Ammon's horn (tissue), 1 donor: ENCODE measurements around the gene SCN10A.

Experiments
- DNase-seq: peaks from one replicate; pipeline ENCODE4 v3.0.0-alpha.2; 2016; ENCODE audit warnings: low spot score

SCN10A gene

DNA sequence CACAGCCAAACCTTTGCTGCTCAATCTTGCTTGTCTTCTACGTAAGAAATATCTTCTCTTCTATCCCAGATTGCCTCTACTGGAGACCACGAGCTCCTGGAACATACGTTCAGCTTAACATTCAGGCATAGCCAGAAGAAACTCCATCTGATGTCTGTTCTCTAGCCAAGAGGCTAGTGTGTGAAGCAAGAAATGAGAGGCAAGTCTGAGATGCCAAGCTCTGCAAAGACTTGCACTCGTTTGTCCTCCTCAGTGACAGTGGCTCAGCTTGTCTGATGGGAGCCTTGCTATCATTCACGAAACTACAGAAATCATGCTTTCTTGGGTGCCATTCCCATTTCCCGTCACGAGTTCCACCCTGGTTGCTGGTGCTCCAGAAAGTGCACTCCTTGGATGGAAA, at the start of gene SCN10A:
TSS of gene SCN10A (minus strand) at position 192 of the 400 bp plus-strand sequence. CDS start 22,207 bp downstream, outside the sequence.
- DNase-seq: no peak

DNA sequence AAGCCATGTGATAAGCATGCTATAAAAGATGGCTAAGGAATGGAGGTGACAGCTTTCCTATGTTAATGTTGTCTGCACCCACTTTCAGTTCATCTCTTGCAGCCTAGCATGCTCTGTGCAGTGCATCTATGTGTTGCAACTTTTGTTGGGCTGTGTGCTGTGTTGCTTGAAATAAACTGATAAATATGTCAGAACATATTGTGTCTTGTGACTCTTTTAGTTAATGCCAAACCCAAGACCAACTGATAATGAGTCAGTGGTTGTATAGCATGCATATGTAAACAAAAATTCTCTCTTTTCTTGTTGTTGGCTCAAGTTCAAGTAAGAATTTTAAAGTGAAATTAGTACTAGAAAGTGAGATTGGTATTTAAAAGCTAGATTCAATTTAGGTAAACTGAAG, 37.0 kb upstream of the SCN10A start:
- no peak for DNase-seq

DNA sequence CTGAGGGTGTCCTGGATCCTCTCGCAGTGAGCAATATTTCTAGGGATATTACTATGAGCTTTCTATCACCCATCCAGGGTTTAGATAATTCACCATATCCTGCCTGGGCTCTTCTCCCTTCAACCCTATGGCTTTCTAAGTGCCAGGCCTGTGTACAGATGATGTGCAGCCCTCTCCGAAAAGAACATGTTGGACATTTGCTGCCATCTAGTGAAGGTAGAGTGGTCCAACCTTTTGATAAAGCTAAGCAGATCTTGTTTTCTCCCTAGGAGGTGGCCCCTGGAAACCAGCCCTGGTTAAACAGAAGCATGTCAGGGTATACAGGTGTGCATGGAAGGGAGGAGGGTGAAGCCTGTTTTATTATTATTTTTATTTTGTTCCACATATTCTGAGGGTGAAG, 27.9 kb upstream of the SCN10A start:
- peak; percentile 66 for DNase-seq

DNA sequence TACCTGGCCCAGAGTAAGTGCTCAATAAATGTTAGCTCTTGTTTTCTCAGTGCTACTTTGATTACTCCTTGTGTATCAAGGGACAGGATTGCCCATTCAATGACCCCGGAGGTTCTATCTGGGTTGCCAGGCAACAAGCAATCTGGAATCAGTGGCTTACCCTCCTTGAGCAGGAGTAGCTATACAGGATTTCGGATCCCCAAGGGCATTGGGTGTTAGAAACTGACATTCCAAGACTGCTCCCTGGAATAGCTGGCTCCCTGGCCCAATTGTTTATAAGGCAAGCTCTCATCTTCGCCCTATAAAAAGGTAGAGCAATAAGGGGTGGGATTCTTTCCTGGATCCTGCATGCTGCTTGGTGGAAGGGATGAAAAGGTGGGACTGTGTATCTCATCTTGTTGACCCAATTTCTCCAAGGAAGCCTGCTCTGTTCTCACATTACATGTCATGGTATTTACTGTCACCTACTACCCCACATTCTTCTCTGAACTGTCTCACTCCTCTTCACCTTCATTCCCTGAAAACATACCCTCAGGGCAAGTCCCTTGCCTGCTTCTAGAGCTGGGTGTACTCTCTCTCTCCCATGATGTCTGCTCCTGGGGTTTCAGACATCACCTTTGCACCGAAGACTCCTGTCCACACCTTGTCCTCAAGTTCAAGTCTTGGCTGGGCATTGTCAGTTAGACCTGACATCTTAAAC, 26.4 kb upstream of the SCN10A start:
- DNase-seq: no peak

DNA sequence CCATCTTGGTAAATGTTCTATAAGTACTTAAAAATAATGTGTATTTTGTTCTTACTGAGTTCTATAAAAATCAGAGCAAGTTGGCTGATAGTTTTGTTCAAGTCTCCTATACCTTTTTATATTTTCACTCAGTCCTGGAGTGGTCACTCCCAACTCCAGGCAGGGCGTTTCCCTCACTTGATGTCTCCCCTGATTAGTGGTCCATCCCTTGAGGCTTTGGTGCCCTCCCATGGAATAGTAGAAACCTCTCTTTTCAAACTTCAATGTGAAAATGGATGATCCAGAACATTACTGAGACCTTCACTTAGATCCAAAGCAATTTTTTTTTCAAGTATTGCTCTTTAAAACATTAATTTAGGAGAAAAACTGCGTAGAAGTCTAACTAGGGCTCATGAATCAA, 25.0 kb upstream of the SCN10A start:
- no peak for DNase-seq

DNA sequence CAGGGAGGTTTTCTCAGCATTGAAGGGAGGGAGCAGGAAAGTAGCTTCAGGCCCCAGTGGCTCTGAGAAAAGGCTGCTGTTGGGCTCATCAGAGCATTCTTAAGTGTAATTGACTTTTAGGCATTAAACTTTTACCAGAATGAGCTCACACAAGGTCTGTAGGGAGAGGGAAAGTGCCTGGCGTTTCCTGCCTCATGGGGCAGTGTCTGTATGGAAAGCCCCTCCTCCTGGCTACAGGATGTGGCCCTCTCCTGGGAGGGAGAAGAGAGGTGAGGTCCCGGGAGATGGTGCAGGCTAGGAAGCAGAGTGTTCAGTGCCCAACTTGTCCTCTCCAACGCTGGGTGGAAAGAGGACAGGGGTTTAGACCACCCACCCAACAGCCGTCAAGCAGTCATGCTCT, 21.3 kb upstream of the SCN10A start:
- no peak for DNase-seq

DNA sequence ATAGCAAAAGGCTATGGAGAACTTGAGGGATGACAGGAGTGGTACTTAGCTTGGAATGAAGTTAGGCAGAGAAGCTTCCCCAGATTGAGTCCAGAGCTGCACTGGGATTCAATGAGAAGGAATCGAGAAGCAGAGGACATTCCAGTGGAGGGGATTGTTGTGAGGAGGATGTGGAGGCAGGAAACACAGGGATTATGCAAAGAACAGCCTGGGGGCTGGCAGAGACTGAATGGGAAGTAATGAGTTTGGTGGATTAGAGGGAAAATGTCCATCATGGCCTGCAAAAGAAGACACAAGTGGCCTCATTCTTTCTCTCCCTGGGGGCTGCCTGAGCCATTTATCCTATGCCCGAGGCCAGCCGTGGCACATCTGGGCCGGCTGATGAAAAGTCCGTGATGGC, 20.5 kb upstream of the SCN10A start:
- no peak for DNase-seq

DNA sequence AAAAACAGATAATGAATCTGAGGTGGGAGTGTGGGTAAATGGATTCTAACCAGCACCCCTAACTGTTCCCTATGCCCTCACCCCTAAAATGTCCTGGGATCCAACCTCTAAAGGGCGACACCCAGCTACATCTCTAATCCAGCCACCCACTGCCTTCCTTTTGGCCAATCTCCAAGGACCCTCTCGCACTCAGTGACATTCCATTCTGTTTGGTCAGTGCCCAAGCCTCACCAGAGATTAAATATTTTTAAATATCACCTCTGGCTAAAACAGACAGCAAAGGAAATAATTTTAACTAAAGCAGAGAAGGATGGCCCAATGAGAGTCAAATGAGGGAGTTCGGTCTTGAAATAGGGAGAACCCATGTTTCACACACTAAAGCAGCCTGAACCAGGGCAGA, 19.9 kb upstream of the SCN10A start:
- DNase-seq: no peak

DNA sequence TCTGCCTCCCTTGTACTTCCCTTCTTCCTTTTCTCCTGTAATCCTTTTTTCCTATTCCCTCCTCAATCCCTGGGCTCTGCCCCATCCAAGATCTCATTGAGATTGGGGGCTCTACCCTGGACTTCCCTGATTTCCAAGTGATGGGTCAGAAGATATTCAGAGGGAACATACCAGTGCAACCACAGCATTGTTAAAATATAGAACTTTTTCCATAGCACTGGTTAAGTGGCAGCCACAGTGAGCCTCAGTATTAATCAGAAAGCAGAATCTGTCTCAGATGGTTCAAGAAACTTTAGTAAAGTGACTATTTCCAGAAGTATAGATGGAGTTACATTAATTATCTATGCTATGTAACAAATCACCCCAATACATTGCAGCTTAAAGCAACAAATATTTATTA, 18.7 kb upstream of the SCN10A start:
- DNase-seq: no peak

DNA sequence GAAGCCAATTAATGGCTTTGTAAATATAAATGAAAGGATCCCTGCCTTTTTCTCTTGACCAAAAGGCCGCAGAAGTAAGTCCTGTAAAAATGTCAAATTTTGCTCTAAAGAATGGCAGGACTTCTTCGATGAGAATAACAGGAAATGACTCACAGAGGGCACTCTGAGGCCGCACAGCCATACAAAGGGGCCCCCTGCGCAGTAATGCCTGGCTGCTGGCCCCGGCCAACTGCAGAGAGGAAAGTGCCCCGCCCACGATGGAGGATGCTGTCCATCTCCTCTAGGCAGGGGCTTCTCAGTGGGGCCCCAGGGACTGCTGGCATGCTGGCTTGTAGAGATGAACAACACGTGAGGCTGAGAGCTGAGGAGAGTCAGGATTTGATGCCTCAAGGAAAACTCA, 18.1 kb upstream of the SCN10A start:
- DNase-seq: peak; percentile 8

DNA sequence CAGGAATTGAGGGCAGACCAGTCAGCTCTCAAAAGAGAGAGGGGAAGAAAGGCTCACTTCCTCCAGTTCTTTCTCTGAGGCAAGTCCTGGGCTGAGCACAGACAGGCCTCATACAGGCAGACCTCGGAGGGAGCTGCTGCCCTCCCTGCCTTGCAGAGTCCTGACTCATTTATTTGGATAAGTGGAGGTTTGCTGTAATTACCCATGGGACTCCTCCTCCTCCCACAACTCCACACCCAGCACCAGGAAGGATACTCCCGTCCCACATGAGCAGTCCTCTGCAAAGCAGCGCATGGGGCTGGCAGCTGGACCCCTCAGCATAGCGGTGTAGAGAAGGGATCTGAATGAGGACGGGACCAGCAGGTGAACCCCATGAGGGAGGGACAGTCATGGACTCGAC, 13.4 kb upstream of the SCN10A start:
- no peak for DNase-seq

DNA sequence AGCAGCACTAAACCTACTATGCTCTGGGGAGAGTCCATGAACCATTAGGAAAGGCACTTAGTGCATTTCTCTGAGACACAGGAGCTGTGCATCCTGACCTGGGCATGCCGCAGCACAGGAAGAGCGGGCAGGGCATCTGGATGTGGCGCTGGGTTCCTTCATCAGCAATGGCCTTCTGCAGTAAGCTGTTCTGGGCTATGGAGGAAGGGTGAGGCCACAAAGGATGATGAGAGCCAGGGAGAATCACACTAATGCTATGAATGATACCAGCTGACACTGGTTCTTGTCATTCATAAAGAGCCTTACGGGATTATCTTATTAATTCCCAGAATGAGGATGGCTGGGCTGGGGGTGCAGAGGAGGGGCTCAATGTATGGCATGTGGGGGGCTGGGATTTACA, 12.7 kb upstream of the SCN10A start:
- DNase-seq: no peak

DNA sequence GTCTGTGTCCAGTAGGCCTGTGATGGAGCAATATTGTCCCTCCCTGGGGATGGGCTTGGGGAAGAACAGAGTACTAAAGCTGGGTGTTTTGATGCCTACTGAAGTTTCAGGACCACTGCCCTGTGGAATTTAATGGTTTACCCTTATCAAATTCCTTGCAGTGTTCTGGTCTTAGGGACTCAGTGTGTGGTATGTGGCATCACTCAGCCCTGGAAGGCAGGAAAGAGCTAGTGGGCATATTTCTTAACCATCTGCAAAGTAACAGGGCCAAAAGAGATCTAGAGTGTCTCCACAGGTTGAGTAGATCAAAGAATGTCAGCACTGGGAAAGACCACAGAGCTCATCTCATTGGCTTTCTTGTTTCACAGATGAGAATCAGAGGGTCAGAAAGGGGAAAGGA, 11.8 kb upstream of the SCN10A start:
- DNase-seq: no peak

DNA sequence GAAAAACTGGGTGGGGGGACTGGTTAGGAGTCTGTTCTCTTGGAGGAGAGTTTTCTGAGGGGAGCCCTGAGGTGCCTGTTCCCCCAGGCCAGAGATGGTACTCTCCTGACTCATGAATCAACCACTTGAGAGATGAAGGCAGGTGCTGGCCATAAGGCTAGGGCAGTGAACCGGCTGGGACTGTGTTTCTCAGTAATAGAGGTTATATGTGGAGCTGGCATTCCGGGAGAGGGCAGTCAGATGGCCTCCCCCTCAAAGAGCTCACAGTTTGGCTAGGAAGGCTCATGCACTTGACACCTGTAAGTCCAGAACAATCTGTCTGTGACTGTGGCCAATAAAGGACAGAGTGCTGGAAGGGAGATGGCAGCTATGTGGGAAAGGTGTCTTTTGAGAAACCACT, 10.0 kb upstream of the SCN10A start:
- DNase-seq: no peak

DNA sequence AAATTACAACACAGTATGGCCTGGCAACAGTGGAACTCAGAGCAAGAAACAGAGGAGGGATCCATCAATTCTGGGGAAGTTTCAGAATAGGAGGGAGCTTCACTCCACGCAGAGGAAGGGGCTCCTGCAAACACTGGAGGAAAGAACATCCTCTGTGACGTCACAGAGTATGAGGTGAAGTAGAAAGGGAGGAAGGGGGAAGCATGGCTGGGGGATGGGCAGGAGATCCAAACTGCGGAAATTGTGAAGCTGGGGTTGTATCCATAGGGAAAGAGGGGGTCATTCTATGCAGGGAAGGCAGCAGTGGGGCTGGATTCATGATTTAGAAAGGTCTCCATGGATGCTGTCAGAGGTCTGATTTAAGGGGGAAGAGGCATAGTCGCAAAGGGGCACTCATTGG, 8.3 kb upstream of the SCN10A start:
- no peak for DNase-seq

DNA sequence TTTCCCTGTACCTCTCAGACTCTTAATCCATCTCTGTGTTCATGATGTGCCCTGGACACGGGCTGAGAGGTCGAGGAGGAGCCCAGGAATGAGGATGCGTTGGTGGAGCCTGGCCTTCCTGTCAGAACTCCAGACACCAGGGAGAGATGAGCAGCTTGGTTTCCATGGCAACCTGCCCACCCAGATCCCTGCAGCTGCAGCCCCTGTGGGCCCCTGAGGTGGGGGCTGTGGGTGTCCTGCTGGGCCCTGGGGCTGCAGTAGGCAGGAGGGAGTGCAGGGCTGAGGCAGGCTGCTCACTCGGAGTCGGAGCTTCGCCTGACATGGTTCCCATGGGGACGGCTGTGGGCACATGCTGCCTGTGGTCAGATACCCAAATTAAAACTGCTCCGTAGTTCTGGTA, 7.7 kb upstream of the SCN10A start:
- no peak for DNase-seq

DNA sequence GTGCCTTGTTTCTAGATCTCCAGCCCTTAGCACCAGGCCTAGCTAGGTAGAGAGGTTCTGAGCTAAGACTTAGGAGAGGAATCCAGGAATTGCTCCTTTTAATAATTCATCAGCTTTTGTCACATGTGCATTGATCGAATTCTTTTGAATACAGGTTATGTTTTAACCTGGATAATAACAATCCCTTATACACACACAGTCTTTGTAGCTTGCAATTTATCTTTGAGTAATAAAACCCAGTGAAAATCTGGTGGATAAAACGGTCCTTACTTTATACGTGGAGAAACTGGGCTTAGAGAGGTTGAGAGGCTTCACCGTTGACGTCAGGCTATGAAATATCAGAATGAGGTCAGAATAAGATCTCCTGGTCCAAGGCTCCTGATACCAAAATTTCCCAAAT, 7.2 kb upstream of the SCN10A start:
- DNase-seq: no peak

DNA sequence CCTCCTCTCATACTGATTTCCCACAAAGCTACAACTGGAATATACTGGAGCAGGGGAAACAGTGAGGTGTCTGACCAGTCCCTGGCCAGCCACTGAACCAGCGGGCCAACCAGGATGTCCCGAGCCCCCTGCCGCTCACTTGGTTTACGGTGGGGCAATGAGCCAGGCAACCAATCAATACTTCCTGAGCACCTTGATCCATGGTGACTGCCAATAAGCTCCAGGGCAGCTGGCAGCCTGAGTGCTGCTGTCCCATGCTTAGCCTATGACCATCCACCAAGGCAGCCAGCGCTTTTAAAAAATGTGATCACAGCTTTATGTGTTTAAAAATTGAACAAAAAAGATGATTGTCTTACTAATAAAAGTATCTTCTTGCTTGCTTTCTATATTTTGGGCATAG, 4.2 kb downstream of the SCN10A start:
- no peak for DNase-seq

DNA sequence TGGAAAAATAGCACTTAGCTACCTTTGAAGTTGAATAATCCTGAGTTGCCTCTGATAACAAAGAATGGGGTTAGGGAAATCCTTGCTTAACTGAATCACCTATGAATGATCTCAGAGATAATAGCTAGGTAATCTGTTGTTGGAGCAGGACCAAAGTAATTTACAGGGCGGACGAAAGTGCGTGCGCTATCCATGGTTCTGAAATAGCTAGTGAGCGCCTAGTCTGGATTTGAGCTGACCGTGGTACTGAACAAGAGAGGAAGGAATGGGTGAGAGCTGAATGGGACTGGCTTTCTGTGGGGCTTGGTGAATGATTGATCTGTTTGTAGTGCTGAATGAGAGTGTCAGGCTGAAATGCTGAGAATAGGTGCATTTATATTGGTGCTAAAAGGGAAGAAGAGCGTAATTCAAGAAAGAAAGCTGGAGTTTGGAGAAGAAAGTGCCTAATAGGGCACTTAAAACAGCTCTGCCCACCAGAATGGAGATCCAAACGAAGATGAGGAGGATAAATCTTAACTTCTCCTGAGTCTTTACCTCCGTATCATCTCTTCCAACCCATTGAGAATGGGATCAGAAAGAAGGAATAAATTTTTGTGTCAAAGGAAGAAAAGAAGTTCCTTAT, 10.1 kb downstream of the SCN10A start:
- peak; percentile 20 for DNase-seq

DNA sequence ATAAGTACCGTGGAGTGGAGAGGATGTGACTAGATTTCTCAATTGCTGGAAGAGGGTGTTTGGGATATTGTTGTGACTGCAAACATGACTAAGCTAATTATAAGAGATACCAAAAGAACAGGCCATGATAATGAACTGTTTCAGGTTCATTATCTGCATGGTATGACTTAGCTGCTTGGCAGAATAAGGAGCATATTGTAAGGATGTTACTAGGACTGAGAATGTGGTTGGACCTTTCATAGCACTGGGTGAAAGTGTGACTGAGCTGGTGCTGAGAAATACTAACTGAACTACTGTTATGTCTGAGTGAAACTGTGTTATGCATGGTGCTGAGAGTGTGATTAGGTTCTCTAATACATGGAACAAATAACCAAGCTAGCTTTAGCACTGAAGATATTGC, 11.0 kb downstream of the SCN10A start:
- DNase-seq: no peak

DNA sequence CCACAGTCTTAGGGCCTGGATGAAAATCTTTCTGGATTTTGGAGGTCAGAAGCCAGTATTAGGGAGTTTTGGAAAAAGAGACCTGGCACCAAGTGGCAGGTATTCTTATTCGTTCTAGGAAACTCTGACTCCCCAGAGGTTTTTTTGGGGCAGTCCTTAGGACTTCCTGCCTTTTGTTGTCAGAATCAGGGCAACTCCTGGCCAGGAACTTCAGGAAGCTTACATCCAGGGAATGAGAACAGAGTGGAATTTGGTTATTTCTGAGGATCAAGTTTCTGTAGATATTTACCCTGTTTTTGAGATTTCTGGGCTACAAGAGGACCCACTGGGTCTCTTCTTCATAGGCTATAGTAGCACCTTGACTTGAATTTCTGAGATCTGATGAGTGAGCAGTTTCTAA, 15.5 kb downstream of the SCN10A start:
- DNase-seq: no peak

DNA sequence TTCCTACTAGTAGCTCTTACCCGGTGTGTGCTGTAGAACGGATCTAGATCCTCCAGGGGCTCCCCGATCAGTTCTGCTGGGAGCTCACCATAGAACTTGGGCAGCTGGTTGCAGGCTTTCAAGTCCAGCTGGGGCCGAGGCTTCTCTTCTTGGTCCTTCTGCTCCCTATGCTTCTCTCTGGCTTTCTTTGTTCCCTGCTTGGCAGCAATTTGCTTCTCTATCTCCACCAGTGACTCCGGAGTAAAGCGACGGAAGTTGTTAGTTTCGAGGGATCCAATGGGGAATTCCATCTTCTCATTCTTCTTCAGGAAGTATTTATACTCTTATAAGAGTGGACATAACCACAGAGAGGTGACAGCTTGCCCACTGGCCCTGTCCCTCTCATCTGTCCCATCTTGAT, 22.3 kb downstream of the SCN10A start:
- DNase-seq: no peak

DNA sequence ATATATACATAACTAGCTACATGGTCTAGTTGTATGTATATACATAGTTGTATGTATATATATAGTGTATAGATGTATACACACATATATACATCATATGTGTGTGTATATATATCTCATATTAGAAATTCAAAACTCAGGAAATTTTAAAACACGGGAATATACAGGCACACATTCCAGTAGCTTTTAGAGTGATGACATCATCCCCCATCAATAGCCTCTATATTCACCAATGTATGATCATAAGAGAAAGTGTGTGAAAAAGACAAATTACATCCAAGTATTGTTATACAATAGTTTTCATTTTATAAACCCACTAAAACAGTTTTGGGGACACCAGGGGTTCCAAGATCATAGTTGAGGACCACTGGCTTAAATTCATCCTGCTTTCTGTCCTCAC, 23.0 kb downstream of the SCN10A start:
- no peak for DNase-seq

DNA sequence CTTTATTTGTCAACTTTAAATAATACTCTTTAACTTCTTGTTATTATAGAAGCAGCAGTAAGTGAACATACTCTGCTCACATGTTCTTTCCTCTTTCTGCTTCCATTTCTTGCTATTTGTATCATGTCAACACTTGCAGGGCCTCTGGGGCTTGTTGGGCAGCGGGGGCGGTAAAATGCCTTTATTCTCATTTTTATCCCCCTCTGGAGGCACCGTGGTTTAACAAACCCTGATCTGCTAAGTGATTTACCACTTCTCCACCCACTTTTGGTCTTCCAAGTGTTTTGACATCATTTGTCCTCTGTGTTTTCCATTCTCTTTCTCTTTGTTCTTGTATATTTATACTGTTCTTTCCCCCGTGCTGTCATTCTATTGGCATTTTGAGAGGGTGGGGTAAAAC, 33.9 kb downstream of the SCN10A start:
- no peak for DNase-seq
